Neural cell (in vitro differentiated cells): ENCODE results near the gene AGMAT. TPM values are rescaled to one million over a fixed set of nuclear protein-coding genes. Genes with fewer than 3 reads are reported as not detected.

Experiments
- H2AFZ ChIP-seq: fragments of 200-600, 300-800 bp; sonication (generic), shearing (Covaris generic); 2 replicates; pipeline ENCODE4 v1.6.0; 2014; ENCODE audit warnings: low read depth, mild to moderate bottlenecking, antibody characterized with exemption, low read length, moderate library complexity
- H3F3A ChIP-seq: fragments of 200-600 bp; shearing (Covaris generic); 2 replicates; pipeline ENCODE4 v1.6.1; 2016; ENCODE audit warnings: mild to moderate bottlenecking, moderate library complexity, mixed read lengths, antibody characterized with exemption, low read length; ENCODE audit not compliant: insufficient read depth, poor library complexity, severe bottlenecking
- H3K27ac ChIP-seq: fragments of 200-600, 300-800 bp; sonication (generic), shearing (Covaris generic); 2 replicates; pipeline ENCODE4 v1.5.1; 2014; ENCODE audit warnings: mild to moderate bottlenecking, low read length, moderate library complexity
- H3K27me3 ChIP-seq: fragments of 300-800, 200-600 bp; sonication (generic), shearing (Covaris generic); 2 replicates; pipeline ENCODE4 v1.6.0; 2014; ENCODE audit warnings: mild to moderate bottlenecking, low read depth, low read length, moderate library complexity; ENCODE audit not compliant: insufficient read depth
- H3K36me3 ChIP-seq: fragments of 300-800, 200-600 bp; sonication (generic), shearing (Covaris generic); 2 replicates; pipeline ENCODE4 v1.5.1; 2014; ENCODE audit warnings: mild to moderate bottlenecking, antibody characterized with exemption, low read length, moderate library complexity; ENCODE audit not compliant: insufficient read depth
- H3K4me2 ChIP-seq: fragments of 300-800, 200-600 bp; sonication (generic), shearing (Covaris generic); 2 replicates; pipeline ENCODE4 v1.6.0; 2014; ENCODE audit warnings: mild to moderate bottlenecking, low read length
- H3K4me3 ChIP-seq: fragments of 300-800, 200-600 bp; sonication (generic), shearing (Covaris generic); 2 replicates; pipeline ENCODE4 v1.5.1; 2014; ENCODE audit warnings: mild to moderate bottlenecking, low read length, moderate library complexity
- H3K79me2 ChIP-seq: fragments of 200-600 bp; shearing (Covaris generic); replicated peaks from 2 replicates; pipeline ENCODE4 v1.6.0; 2014; ENCODE audit warnings: mild to moderate bottlenecking, low read length, moderate library complexity; ENCODE audit not compliant: insufficient read depth
- H3K9ac ChIP-seq: fragments of 300-800, 200-600 bp; sonication (generic), shearing (Covaris generic); 2 replicates; pipeline ENCODE4 v1.6.1; 2016; ENCODE audit warnings: mild to moderate bottlenecking, low read length, mixed read lengths
- H3K9me2 ChIP-seq: fragments of 200-600 bp; shearing (Covaris generic); 2 replicates; pipeline ENCODE4 v1.6.1; 2016; ENCODE audit warnings: mild to moderate bottlenecking, low read length, mixed read lengths; ENCODE audit not compliant: insufficient read depth
- H3K9me3 ChIP-seq: fragments of 200-600, 300-800 bp; sonication (generic), shearing (Covaris generic); 2 replicates; pipeline ENCODE4 v1.6.1; 2016; ENCODE audit warnings: mild to moderate bottlenecking, mixed run types, low read length, moderate library complexity, mixed read lengths
- H4K20me1 ChIP-seq: fragments of 200-600 bp; shearing (Covaris generic); 2 replicates; pipeline ENCODE4 v1.6.1; 2016; ENCODE audit warnings: mild to moderate bottlenecking, mixed run types; ENCODE audit not compliant: insufficient read depth
- EP300 ChIP-seq: fragments of 450-650 bp; conservative IDR thresholded peaks from 2 replicates; pipeline ENCODE4 v1.6.1; 2014; ENCODE audit warnings: antibody characterized with exemption, mild to moderate bottlenecking, moderate library complexity; ENCODE audit not compliant: poor library complexity, severe bottlenecking
- EZH2 ChIP-seq: fragments of 200-600, 300-800 bp; shearing (Covaris generic), sonication (generic); IDR thresholded peaks from 2 replicates; pipeline ENCODE4 v1.6.1; 2014; ENCODE audit warnings: antibody characterized with exemption, low read length, borderline replicate concordance, mild to moderate bottlenecking; ENCODE audit not compliant: insufficient read depth, poor library complexity, severe bottlenecking
- MXI1 ChIP-seq: fragments of 450-650 bp; conservative IDR thresholded peaks from 2 replicates; pipeline ENCODE4 v1.6.1; 2014; ENCODE audit warnings: antibody characterized with exemption, mild to moderate bottlenecking; ENCODE audit not compliant: poor library complexity, severe bottlenecking
- POLR2AphosphoS5 ChIP-seq: IDR thresholded peaks from 2 replicates; pipeline ENCODE4 v1.6.1; 2012
- RAD21 ChIP-seq: fragments of 450-650 bp; conservative IDR thresholded peaks from 2 replicates; pipeline ENCODE4 v1.6.1; 2014; ENCODE audit warnings: antibody characterized with exemption, mild to moderate bottlenecking, moderate library complexity
- SMC3 ChIP-seq: fragments of 450-650 bp; conservative IDR thresholded peaks from 2 replicates; pipeline ENCODE4 v1.6.1; 2014; ENCODE audit warnings: antibody characterized with exemption, mild to moderate bottlenecking, moderate library complexity; ENCODE audit not compliant: poor library complexity
- TAF1 ChIP-seq: IDR thresholded peaks from 2 replicates; pipeline ENCODE4 v1.6.1; 2012; ENCODE audit warnings: low read depth
- polyA plus RNA-seq: library from polyadenylated mRNA; depleted of rRNA; stranded (reverse); fragments of >200 nt; gene quantifications from 2 replicates; pipeline ENCODE4 v1.2.3, GENCODE V29; 2014
- TF ChIP-seq, protein P1 (sequence below): fragments of 450-650 bp; IDR thresholded peaks from 2 replicates; pipeline ENCODE4 v1.5.1; 2014; ENCODE audit warnings: antibody characterized with exemption, mild to moderate bottlenecking, moderate library complexity; ENCODE audit not compliant: poor library complexity, severe bottlenecking
- TF ChIP-seq, protein P2 (sequence below): IDR thresholded peaks from 2 replicates; pipeline ENCODE4 v1.6.1; 2012; ENCODE audit warnings: borderline replicate concordance

AGMAT gene
- polyA plus RNA-seq, 1 donor from 2014 or later = not detected

DNA sequence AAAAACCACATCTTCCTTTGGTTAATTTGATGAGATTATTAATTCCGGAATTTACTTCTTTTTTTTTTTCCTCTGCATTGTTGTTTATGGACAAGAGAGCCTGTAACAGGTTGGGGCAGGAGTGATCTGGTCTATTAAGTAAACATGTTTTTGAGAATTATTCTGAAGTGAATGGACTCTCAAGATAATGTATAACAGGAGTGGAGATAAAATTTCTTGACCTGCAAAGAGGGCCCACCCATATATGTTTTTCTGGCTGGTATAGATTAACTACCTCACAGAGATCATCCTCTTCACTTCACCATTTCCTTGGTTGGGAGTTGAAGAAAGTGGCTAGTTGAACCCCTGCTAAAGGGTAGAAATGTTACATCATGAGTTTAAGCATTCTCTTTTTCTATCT is 43.2 kb upstream of the AGMAT start:
- Histone ChIP-seq H3K27me3 (no peaks in the 10 kb centered on the region), H2AFZ (no peak overlapping the region), H3K79me2 (peaks cover 18% of the 10 kb centered on the region), H3K4me3 (no peak overlapping the region), H3K9me2 (no peaks in the 10 kb centered on the region), H4K20me1 (no peaks in the 10 kb centered on the region), H3K27ac (no peak overlapping the region), H3K9ac (no peak overlapping the region), H3K4me2 (no peak overlapping the region), H3K36me3 (no peaks in the 10 kb centered on the region), H3K9me3 (no peaks in the 10 kb centered on the region), H3F3A (no peaks in the 10 kb centered on the region)
- no peak for TF ChIP-seq EZH2
- TF ChIP-seq MXI1 = no peak
- TF ChIP-seq, protein P1, sequence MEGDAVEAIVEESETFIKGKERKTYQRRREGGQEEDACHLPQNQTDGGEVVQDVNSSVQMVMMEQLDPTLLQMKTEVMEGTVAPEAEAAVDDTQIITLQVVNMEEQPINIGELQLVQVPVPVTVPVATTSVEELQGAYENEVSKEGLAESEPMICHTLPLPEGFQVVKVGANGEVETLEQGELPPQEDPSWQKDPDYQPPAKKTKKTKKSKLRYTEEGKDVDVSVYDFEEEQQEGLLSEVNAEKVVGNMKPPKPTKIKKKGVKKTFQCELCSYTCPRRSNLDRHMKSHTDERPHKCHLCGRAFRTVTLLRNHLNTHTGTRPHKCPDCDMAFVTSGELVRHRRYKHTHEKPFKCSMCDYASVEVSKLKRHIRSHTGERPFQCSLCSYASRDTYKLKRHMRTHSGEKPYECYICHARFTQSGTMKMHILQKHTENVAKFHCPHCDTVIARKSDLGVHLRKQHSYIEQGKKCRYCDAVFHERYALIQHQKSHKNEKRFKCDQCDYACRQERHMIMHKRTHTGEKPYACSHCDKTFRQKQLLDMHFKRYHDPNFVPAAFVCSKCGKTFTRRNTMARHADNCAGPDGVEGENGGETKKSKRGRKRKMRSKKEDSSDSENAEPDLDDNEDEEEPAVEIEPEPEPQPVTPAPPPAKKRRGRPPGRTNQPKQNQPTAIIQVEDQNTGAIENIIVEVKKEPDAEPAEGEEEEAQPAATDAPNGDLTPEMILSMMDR = no peak
- TF ChIP-seq, protein P2, sequence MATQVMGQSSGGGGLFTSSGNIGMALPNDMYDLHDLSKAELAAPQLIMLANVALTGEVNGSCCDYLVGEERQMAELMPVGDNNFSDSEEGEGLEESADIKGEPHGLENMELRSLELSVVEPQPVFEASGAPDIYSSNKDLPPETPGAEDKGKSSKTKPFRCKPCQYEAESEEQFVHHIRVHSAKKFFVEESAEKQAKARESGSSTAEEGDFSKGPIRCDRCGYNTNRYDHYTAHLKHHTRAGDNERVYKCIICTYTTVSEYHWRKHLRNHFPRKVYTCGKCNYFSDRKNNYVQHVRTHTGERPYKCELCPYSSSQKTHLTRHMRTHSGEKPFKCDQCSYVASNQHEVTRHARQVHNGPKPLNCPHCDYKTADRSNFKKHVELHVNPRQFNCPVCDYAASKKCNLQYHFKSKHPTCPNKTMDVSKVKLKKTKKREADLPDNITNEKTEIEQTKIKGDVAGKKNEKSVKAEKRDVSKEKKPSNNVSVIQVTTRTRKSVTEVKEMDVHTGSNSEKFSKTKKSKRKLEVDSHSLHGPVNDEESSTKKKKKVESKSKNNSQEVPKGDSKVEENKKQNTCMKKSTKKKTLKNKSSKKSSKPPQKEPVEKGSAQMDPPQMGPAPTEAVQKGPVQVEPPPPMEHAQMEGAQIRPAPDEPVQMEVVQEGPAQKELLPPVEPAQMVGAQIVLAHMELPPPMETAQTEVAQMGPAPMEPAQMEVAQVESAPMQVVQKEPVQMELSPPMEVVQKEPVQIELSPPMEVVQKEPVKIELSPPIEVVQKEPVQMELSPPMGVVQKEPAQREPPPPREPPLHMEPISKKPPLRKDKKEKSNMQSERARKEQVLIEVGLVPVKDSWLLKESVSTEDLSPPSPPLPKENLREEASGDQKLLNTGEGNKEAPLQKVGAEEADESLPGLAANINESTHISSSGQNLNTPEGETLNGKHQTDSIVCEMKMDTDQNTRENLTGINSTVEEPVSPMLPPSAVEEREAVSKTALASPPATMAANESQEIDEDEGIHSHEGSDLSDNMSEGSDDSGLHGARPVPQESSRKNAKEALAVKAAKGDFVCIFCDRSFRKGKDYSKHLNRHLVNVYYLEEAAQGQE = no peak
- no peak for TF ChIP-seq POLR2AphosphoS5
- TF ChIP-seq TAF1 = no peak
- TF ChIP-seq SMC3 = no peak
- TF ChIP-seq RAD21 = no peak
- TF ChIP-seq EP300 = no peak

- H3K9me2 ChIP-seq = no peaks in the 10 kb centered on the region
Observed at GRCh38 chr1:15627343-15627988, 42.6 kb upstream of the AGMAT start.

More at GRCh38 chr1:15627343-15627988, 42.6 kb upstream of the AGMAT start:
- Histone ChIP-seq H3K9me3 (no peaks in the 10 kb centered on the region), H3K27me3 (no peaks in the 10 kb centered on the region), H2AFZ (no peak overlapping the region), H3K79me2 (peaks cover 24% of the 10 kb centered on the region), H3K9ac (no peak overlapping the region), H3K4me2 (no peak overlapping the region), H4K20me1 (no peaks in the 10 kb centered on the region), H3K4me3 (no peak overlapping the region), H3F3A (no peaks in the 10 kb centered on the region), H3K27ac (no peak overlapping the region), H3K36me3 (no peaks in the 10 kb centered on the region)
- TF ChIP-seq, protein P2 = no peak
- TF ChIP-seq, protein P1 = no peak
- no peak for TF ChIP-seq EP300
- TF ChIP-seq RAD21 = no peak
- TF ChIP-seq EZH2 = no peak
- no peak for TF ChIP-seq MXI1
- TF ChIP-seq SMC3 = no peak
- TF ChIP-seq POLR2AphosphoS5 = no peak
- no peak for TF ChIP-seq TAF1
